ENCODE data around the gene RASSF9.

GRCh38 chr12:85834378-85834777 lies 1.8 kb downstream of the RASSF9 start:
- no peak for TF ChIP-seq POLR2A (IDR thresholded peaks at IDR 0.05)
- TF ChIP-seq, protein P1, sequence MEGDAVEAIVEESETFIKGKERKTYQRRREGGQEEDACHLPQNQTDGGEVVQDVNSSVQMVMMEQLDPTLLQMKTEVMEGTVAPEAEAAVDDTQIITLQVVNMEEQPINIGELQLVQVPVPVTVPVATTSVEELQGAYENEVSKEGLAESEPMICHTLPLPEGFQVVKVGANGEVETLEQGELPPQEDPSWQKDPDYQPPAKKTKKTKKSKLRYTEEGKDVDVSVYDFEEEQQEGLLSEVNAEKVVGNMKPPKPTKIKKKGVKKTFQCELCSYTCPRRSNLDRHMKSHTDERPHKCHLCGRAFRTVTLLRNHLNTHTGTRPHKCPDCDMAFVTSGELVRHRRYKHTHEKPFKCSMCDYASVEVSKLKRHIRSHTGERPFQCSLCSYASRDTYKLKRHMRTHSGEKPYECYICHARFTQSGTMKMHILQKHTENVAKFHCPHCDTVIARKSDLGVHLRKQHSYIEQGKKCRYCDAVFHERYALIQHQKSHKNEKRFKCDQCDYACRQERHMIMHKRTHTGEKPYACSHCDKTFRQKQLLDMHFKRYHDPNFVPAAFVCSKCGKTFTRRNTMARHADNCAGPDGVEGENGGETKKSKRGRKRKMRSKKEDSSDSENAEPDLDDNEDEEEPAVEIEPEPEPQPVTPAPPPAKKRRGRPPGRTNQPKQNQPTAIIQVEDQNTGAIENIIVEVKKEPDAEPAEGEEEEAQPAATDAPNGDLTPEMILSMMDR (IDR thresholded peaks at IDR 0.05 in 4 of 5, conservative IDR thresholded peaks at IDR 0.05 in 1 of 5), result no peak
